Choroid plexus epithelial cell (primary cell): ENCODE data around the gene PMAIP1.

Experiments
- DNase-seq: peaks from one replicate; pipeline ENCODE4 v3.0.0-alpha.2; 2010; ENCODE audit warnings: low read depth
- H3K4me3 ChIP-seq: 2 replicates; pipeline ENCODE4 v1.5.1; 2011; ENCODE audit warnings: low read depth, mild to moderate bottlenecking, control low read depth, low read length, moderate library complexity
- CTCF ChIP-seq: conservative IDR thresholded peaks from 2 replicates; pipeline ENCODE4 v1.5.1; 2011; ENCODE audit warnings: low read depth, mild to moderate bottlenecking, control low read depth, inconsistent platforms, low read length, moderate library complexity

PMAIP1 gene

GRCh38 chr18:59939127-59939526, 39.3 kb downstream of the PMAIP1 start:
- H3K4me3 ChIP-seq = no peak overlapping the region
- DNase-seq = no peak
- no peak for TF ChIP-seq CTCF

GRCh38 chr18:59940068-59940467, 40.3 kb downstream of the PMAIP1 start:
- no peak for DNase-seq
- no peak overlapping the region for H3K4me3 ChIP-seq
- no peak for TF ChIP-seq CTCF

- no peak for TF ChIP-seq CTCF
- H3K4me3 ChIP-seq = no peak overlapping the region
- no peak for DNase-seq
Measured at GRCh38 chr18:59941331-59941730, 41.5 kb downstream of the PMAIP1 start.

- no peak overlapping the region for H3K4me3 ChIP-seq
- TF ChIP-seq CTCF = no peak
- no peak for DNase-seq
Measured at GRCh38 chr18:59942601-59943000, 42.8 kb downstream of the PMAIP1 start.

- no peak overlapping the region for H3K4me3 ChIP-seq
- DNase-seq = no peak
- no peak for TF ChIP-seq CTCF
Measured at GRCh38 chr18:59945544-59945943, 45.7 kb downstream of the PMAIP1 start.

- no peak for TF ChIP-seq CTCF
- H3K4me3 ChIP-seq = no peak overlapping the region
- DNase-seq = no peak
Measured at GRCh38 chr18:59950215-59950944, 50.6 kb downstream of the PMAIP1 start.

- no peak for TF ChIP-seq CTCF
- DNase-seq = no peak
- H3K4me3 ChIP-seq = no peak overlapping the region
Measured at GRCh38 chr18:59951591-59951990, 51.8 kb downstream of the PMAIP1 start.
